Islet of Langerhans (tissue), 1 donor: Measurements from ENCODE around the gene EBF3.

ENCODE experiments used
- FAIRE-seq: peaks from one replicate; lab custom pipeline; 2011; peaks lifted over from hg19 to GRCh38; lab: Jason Lieb, UNC

Gene EBF3, protein sequence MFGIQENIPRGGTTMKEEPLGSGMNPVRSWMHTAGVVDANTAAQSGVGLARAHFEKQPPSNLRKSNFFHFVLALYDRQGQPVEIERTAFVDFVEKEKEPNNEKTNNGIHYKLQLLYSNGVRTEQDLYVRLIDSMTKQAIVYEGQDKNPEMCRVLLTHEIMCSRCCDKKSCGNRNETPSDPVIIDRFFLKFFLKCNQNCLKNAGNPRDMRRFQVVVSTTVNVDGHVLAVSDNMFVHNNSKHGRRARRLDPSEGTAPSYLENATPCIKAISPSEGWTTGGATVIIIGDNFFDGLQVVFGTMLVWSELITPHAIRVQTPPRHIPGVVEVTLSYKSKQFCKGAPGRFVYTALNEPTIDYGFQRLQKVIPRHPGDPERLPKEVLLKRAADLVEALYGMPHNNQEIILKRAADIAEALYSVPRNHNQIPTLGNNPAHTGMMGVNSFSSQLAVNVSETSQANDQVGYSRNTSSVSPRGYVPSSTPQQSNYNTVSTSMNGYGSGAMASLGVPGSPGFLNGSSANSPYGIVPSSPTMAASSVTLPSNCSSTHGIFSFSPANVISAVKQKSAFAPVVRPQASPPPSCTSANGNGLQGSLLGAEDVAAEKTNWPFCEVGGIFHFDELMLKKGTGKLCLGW

DNA sequence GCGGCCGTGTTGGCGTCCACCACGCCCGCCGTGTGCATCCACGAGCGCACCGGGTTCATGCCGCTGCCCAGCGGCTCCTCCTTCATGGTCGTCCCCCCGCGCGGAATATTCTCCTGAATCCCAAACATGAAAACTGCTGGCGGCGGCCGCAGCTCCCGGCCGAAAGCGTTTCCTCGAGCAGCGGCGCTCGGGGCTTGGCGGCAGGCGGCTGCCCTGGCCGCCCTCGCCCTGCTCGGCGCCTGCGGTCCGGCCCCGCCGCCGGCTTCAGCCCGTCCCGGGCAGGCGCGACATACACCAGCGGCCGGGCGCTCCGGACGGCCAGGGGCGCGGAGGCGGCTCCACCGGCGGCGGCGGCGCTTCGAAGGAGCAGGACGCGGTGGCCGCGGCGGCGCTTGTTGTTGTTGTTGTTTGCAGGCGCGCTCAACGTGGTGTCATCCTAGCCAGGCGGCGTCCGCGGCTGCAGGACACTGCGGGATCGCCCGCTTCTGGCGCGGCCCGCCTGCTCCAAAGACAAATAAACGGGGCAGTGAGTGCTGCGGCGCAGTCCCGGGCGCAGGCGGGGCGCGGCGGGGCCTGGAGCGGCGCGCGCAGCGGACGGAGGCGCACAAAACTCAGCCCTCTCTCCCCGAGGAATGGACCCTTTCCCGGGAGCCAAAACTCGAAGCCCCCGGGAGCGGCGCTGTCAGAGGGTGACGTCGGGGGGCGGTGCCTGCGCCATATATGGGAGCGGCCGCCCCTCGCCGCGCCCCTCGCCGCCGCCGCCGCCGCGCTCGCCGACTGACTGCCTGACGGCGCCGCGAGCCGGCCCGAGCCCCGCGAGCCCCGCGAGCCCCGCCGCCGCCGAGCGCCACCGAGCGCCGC is at the start of gene EBF3:
TSS of gene EBF3 (minus strand) at position 634 of the 861 bp plus-strand sequence. CDS start at position 128, 506 bp downstream.
- FAIRE-seq = no peak

DNA sequence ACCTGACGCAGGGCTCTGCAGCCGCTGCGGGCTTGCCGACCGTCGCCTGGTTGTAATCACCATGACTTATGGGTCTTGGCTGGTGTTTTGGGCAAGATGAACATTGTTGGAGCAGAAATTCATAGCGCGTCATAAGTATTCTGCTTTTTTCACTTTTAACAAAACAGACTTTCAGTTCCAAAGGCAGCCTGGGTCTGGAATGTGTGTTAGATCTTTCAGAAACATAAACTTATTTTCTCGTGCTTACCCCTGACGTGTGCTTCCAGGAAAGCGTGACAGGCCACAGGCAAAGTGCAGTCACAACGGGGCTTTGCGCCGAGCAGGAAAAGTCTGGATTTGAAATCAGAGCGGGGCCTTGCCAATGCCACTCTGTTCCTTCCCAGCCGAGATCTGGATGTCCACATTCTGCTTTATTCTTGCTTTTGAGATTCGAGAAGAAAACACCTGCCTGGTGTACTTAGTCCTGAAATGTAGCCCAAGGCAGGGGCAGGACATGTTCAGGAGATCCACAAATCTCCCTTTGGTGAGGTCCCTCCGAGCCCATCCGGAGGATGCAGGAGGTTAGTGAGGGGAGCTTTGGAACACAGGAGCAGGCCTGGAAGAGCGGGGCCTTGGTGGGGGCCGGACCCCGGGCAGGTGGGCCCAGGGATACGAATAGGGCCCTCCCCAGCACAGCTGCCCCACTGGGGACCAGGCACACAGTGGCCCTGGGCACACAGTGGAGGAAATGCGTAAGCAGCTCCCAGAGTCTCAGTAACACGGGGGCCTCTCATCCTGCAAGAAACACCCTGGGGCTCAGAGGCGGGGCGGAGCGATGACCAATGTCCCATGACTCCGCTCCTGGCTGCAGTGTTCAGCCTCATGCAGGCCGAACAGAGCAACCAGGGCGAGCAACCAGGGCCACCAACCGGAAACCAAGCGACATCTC is 49.5 kb upstream of the EBF3 start:
- FAIRE-seq = no peak

- no peak for FAIRE-seq
Measured at GRCh38 chr10:130012129-130012528, 48.1 kb upstream of the EBF3 start.

GRCh38 chr10:130010653-130011052 is 46.6 kb upstream of the EBF3 start:
- no peak for FAIRE-seq

GRCh38 chr10:130009228-130009627 is 45.2 kb upstream of the EBF3 start:
- FAIRE-seq = no peak

DNA sequence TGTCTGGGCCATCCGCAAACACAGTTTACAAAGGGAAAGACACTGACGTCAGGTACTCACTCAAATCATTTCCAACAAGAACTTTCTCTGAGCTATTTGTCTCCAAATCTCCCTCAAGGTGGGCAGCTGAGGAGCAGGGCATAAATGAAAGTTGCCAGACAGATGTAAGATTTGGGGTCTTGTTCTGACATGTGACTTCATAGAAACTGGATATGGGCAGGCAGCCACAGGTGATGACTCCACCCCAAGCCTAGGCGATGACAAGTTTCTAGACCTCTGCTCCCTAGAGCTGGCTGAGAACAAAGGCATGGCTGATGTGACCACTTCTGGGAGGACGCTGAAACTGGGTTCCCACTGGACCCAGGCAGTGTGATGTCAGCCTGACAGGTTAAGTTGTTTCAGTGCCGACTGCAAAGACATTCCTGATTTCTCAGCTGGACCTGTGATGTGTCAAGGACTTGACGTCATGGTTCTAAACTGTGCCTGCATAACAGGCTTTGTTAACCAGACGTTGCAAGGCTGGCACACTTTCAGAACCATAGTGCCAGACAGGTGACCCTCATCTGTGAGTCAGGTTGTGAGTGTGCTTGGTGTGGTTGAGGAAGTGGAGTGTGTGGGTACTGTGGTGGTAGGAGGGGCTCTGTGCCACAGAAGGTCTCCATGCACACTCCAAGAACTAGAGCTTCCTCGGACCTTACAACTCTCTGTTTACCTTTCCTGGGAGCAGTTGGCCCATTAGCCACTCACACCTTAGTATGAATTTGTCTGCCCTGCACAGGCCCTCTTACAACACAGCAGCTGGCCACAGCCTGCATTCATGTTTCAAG is 39.9 kb upstream of the EBF3 start:
- FAIRE-seq = no peak

DNA sequence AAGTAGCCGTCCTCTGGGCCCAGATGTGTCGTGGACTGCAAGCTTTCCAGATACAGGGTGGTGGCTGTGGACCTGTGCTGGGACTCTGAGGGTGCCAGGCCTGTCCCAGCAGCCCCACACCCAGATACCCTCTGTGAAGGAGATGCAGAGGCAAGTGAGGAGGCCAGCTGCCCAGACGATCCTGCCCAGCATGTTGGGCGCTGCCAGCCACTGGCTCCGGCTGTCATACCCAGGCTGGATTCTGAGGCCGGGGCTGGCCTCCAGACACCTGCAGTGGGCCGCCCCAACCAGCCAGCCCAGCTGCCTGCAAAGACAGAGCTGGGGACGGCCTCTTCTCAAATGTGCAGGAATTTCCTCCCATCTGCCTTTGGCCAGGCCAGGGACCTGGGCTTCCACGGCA is 39.1 kb upstream of the EBF3 start:
- FAIRE-seq = no peak

GRCh38 chr10:130002606-130003005 is 38.5 kb upstream of the EBF3 start:
- FAIRE-seq = no peak

- FAIRE-seq = no peak
Measured at GRCh38 chr10:130000918-130001317, 36.8 kb upstream of the EBF3 start.

DNA sequence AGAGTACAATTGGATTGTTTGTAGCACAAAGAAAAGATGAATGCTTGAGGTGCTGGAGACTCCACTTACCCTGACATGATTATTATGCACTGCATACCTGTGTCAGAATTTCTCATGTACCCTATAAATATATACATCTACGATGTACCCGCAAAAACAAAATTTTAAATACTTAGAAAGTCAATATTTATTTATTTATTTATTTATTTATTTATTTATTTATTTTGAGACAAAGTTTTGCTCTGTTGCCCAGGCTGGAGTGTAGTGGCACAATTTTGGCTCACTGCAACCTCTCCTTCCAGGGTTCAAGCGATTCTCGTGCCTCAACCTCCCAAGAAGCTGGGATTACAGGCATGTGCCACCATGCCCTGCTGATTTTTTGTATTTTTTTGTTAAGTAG is 35.1 kb upstream of the EBF3 start:
- FAIRE-seq = no peak

GRCh38 chr10:129993621-129994020 is 29.5 kb upstream of the EBF3 start:
- FAIRE-seq = no peak

DNA sequence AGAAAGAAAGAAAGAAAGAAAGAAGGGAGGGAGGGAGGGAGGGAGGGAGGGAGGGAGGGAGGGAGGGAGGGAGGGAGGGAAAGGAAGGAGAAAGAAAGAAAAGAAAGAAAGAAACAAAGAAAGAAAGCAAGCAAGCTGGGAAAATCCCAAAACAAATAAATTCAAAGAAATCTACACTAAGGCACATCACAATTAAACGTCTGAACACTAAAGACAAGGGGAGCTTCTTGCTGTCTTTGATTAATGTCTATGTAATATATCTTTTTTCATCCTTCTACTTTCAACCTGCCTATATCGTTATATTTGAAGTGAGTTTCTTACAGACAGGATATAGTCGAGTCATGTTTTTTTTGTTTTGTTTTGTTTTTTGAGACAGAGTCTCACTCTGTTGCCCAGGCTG is 28.3 kb upstream of the EBF3 start:
- FAIRE-seq = no peak

DNA sequence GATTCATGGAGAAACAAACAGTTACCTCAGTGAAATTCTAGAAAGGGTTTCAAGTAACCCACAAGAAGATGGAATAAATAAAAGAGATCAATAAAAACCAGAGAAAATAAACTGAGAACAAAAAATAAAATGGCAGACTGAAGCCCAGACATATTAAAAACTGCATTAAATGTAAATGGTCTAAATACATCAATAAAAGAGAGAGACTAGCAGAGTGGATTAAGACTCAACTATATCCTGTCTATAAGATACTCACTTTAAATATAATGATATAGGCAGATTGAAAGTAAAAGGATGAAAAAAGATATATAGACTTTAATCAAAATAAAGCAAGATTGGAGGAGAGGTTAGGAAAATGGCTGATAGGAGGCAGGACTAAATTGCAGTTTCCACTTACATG is 18.8 kb upstream of the EBF3 start:
- no peak for FAIRE-seq

DNA sequence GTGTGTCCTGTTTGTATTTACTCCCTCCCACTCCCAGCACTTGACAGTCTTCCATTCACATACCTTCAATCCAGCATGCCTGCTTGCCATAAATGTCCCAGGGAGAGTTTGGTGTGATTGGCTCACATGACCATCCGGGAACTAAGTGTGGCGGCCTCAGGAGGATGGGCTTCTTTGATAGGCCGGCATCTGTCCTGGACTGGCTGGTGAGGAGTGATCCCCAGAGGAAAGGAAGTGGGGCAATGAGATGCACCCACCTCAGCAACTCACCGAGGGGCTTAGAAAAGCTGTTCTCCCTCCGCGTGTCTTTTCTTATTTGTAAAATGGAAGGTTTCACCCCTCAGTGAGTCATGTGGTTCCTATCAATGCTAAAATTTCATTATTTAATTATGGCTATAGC is 14.9 kb upstream of the EBF3 start:
- FAIRE-seq = no peak

- no peak for FAIRE-seq
Measured at GRCh38 chr10:129978322-129978721, 14.2 kb upstream of the EBF3 start.

DNA sequence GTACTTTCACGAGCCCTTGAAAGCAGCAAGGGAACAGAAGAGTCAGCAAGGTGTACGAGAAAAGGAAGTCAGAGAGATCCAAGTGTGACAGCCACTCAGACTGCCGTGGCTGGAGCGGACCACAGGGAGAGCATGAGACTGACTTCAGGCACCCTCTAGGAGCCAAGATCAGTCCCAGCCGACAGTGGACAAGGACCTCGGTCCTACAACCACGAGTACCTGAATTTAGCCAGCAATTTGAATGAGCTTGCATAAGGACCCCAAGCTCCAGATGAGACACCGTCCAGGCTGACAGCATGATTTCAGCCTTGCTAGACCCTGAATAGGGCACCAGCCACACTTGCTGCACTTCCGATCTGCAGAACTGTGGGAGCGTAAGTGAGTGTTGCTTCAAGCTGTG is 13.7 kb upstream of the EBF3 start:
- no peak for FAIRE-seq

- FAIRE-seq = no peak
Measured at GRCh38 chr10:129973674-129974059, 9.6 kb upstream of the EBF3 start.

DNA sequence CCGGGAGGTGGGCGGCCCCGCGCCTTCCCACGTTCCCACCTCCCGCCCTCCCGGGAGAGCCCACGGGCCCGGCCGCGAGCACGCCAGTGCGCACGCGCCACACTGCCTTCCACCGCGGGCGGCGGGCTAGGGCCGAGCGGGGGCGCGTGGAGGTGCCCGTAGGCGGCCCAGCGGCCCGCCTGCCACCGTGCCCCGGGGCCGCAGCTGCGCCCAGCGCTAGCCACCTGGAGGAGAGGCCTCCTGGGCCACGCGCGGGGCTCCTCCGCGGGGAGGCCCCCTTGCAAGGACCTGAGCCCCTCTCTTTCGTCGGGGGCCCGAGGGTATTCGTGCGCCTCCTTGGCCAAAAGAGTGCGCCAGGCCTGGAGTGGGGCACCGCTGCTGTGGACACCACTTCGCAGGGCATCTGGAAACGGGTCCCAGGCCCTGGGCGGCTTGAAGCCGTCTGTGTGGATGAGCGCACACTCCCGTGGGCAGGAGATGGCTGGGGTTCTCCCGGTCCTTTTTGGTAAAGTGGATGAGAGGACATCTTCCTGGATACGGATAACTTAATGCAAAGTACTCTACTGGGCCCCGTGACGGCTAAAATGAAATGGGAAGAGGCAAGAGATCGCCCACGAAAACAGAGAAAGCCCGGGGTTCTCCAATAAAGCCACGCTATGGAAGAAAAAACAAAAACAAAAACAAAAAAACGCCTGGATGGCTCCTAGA is 9.0 kb upstream of the EBF3 start:
- FAIRE-seq = no peak

- FAIRE-seq = no peak
Measured at GRCh38 chr10:129972145-129972965, 8.3 kb upstream of the EBF3 start.
